ENCODE results near the gene SLC10A7. TPM values are rescaled to one million over a fixed set of nuclear protein-coding genes. Genes with fewer than 3 reads are reported as not detected.

SLC10A7 gene
- total and polyA plus RNA-seq, 2 of the 13 experiments (the other 11 are each of a cell fraction or from before 2014, with no cell fraction given), result 18.5 to 18.8 TPM

- TF ChIP-seq YEATS2 (CRISPR knock-in tag; IDR thresholded peaks at IDR 0.05; ENCODE audit: borderline replicate concordance) (no peak), ZNF629 (CRISPR knock-in tag; conservative IDR thresholded peaks at IDR 0.05) (peak; percentile 25; the same call in 1 of the 2 replicates)
- 0 out of 5 replicates have a peak, but pooled peaks cover 0 to 3% of the 10 kb centered on the region in 2 experiments for H3K36me3 ChIP-seq (replicated peaks in 1 of 2; ENCODE audit: control insufficient read depth in 1 of 2, insufficient read depth in 2 of 2, low read length in 2 of 2)
- H3K4me3 ChIP-seq (replicated peaks in 1 of 3; ENCODE audit: insufficient read depth in 1 of 3, low read depth in 2 of 3, low read length in 3 of 3), result no peak overlapping the region
- no peak overlapping the region for H2AFZ ChIP-seq (ENCODE audit: low read length)
- in situ Hi-C loops (cut with HindIII; ENCODE audit: extremely low pct_ligation_motif_present, low pct_unique_long_range_greater_than_20kb), result no loop called here
- FAIRE-seq (no peak), ATAC-seq (no peak), DNase-seq (ENCODE audit: low spot score) (no peak)
- H3K9me3 ChIP-seq (ENCODE audit: low read length), result no peaks in the 10 kb centered on the region
- intact Hi-C loops (cut with micrococcal nuclease; ENCODE audit: unreplicated experiment), result no loop called here
- H3K9ac ChIP-seq (ENCODE audit: insufficient read depth, low read depth, low read length), result no peak overlapping the region
- no peaks in the 10 kb centered on the region for H3K79me2 ChIP-seq (ENCODE audit: insufficient read depth, low read length)
- no peaks in the 10 kb centered on the region for H3K27me3 ChIP-seq (ENCODE audit: control insufficient read depth in 1 of 2, insufficient read depth in 2 of 2, low read length in 2 of 2)
- no peak overlapping the region for H3K27ac ChIP-seq (ENCODE audit: extremely low read length, insufficient read depth, low read length)
- no TSS peak for BruUV-seq (replicated peaks)
- no peak overlapping the region for H3K4me2 ChIP-seq (ENCODE audit: low read depth, low read length)
- H3K4me1 ChIP-seq (ENCODE audit: insufficient read depth, low read length), result no peaks in the 10 kb centered on the region
- no peaks in the 10 kb centered on the region for H4K20me1 ChIP-seq (ENCODE audit: insufficient read depth, low read length)
- 71% methylated on average over 3 of the region's 3 CpGs for WGBS (ENCODE audit: low lambda C conversion rate)
- CTCF ChIA-PET (ENCODE audit: low intra/inter-chr PET ratio, low total read pairs), result no interaction called here
- POLR2A ChIA-PET, result no interaction called here
Observed at GRCh38 chr4:146283758-146284651, 237.7 kb downstream of the SLC10A7 start.

GRCh38 chr4:146282657-146283056 lies 239.1 kb downstream of the SLC10A7 start:
- no peak overlapping the region for H3K27ac ChIP-seq (ENCODE audit: extremely low read length, insufficient read depth, low read length)
- DNase-seq (ENCODE audit: low spot score) (no peak), FAIRE-seq (no peak), ATAC-seq (no peak)
- CTCF ChIA-PET (ENCODE audit: low intra/inter-chr PET ratio, low total read pairs), result no interaction called here
- POLR2A ChIA-PET, result no interaction called here
- no peak overlapping the region for H3K9ac ChIP-seq (ENCODE audit: insufficient read depth, low read depth, low read length)
- no peaks in the 10 kb centered on the region for H3K27me3 ChIP-seq (ENCODE audit: control insufficient read depth in 1 of 2, insufficient read depth in 2 of 2, low read length in 2 of 2)
- no peaks in the 10 kb centered on the region for H3K4me1 ChIP-seq (ENCODE audit: insufficient read depth, low read length)
- no peak overlapping the region for H3K4me2 ChIP-seq (ENCODE audit: low read depth, low read length)
- no peak overlapping the region for H2AFZ ChIP-seq (ENCODE audit: low read length)
- intact Hi-C loops (cut with micrococcal nuclease; ENCODE audit: unreplicated experiment) (no loop called here), in situ Hi-C loops (cut with HindIII; ENCODE audit: extremely low pct_ligation_motif_present, low pct_unique_long_range_greater_than_20kb) (no loop called here)
- H3K9me3 ChIP-seq (ENCODE audit: low read length), result no peaks in the 10 kb centered on the region
- no peaks in the 10 kb centered on the region for H3K79me2 ChIP-seq (ENCODE audit: insufficient read depth, low read length)
- H4K20me1 ChIP-seq (ENCODE audit: insufficient read depth, low read length), result no peaks in the 10 kb centered on the region
- H3K36me3 ChIP-seq (replicated peaks in 1 of 2; ENCODE audit: control insufficient read depth in 1 of 2, insufficient read depth in 2 of 2, low read length in 2 of 2), result 0 out of 5 replicates have a peak, but pooled peaks cover 0 to 3% of the 10 kb centered on the region in 2 experiments
- BruUV-seq (replicated peaks), result no TSS peak
- no peak overlapping the region for H3K4me3 ChIP-seq (replicated peaks in 1 of 3; ENCODE audit: insufficient read depth in 1 of 3, low read depth in 2 of 3, low read length in 3 of 3)
- no peak for TF ChIP-seq ARID3A (IDR thresholded peaks at IDR 0.05; ENCODE audit: low read depth, low read length)
- no peak for TF ChIP-seq ZNF17 (CRISPR knock-in tag; IDR thresholded peaks at IDR 0.05)
- no peak for TF ChIP-seq KAT2B (IDR thresholded peaks at IDR 0.05; ENCODE audit: borderline replicate concordance, low read depth, low read length)
- no peak for TF ChIP-seq ZFP91 (CRISPR knock-in tag; IDR thresholded peaks at IDR 0.05; ENCODE audit: borderline replicate concordance)
- TF ChIP-seq ZNF883 (CRISPR knock-in tag; IDR thresholded peaks at IDR 0.05; ENCODE audit: not compliant biosample characterization), result no peak
- TF ChIP-seq GLI4 (CRISPR knock-in tag; IDR thresholded peaks at IDR 0.05; ENCODE audit: borderline replicate concordance), result no peak
- TF ChIP-seq ZNF512B (CRISPR knock-in tag; IDR thresholded peaks at IDR 0.05; ENCODE audit: borderline replicate concordance), result no peak
- no peak for TF ChIP-seq YY1 (IDR thresholded peaks at IDR 0.05; ENCODE audit: insufficient read depth, insufficient replicate concordance, low read depth, low read length)

Measured in HepG2 (cell line).